Breast epithelium (tissue), 3 donors: Measurements from ENCODE around the gene CRAMP1.

Experiments
- POLR2A ChIP-seq: fragments of 450-650 bp; IDR thresholded peaks from one replicate; pipeline ENCODE4 v1.6.1; 2016; ENCODE audit warnings: antibody characterized with exemption, mild to moderate bottlenecking, moderate library complexity
- POLR2AphosphoS5 ChIP-seq, 3 donors: sonication (generic); formaldehyde crosslinking; IDR thresholded peaks; one replicate each; pipeline ENCODE4 v1.6.1; 2017; ENCODE audit warnings: antibody characterized with exemption in 3 of 3
- TF ChIP-seq, protein P1 (sequence below), 3 donors: fragments of 450-650 bp; IDR thresholded peaks; one replicate each; pipeline ENCODE4 v1.5.1; 2016 to 2017; ENCODE audit warnings: antibody characterized with exemption in 3 of 3, mild to moderate bottlenecking in 3 of 3, moderate library complexity in 3 of 3

DNA sequence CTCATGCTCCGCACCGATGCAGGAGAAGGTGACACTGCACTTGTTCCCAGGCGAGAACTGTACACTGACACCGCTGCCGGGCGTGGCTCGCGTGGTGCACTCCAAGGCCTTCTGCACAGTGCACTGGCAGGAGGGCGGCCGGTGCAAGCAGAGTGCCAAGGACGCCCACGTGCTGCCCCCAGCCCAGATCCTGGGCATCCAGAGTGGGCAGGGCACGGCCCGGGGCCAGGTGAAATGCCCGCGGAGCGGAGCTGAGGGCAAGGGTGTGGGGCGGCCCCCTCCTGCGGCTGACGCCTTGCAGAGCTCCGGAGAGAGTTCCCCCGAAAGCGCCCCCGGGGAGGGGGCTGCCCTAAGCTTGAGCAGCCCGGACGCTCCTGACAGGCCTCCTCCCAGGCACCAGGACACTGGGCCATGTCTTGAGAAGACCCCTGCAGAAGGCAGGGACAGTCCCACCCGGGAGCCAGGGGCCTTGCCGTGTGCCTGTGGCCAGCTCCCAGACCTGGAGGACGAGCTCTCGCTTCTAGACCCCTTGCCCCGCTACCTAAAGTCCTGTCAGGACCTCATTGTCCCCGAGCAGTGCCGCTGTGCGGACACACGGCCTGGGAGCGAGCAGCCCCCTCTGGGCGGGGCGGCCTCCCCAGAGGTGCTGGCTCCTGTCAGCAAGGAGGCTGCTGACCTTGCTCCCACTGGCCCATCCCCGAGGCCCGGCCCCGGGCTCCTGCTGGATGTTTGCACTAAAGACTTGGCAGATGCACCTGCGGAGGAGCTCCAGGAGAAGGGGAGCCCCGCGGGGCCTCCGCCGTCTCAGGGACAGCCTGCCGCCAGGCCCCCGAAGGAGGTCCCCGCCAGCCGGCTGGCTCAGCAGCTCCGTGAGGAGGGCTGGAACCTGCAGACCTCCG, 44.0 kb downstream of the CRAMP1 start:
- TF ChIP-seq, protein P1, sequence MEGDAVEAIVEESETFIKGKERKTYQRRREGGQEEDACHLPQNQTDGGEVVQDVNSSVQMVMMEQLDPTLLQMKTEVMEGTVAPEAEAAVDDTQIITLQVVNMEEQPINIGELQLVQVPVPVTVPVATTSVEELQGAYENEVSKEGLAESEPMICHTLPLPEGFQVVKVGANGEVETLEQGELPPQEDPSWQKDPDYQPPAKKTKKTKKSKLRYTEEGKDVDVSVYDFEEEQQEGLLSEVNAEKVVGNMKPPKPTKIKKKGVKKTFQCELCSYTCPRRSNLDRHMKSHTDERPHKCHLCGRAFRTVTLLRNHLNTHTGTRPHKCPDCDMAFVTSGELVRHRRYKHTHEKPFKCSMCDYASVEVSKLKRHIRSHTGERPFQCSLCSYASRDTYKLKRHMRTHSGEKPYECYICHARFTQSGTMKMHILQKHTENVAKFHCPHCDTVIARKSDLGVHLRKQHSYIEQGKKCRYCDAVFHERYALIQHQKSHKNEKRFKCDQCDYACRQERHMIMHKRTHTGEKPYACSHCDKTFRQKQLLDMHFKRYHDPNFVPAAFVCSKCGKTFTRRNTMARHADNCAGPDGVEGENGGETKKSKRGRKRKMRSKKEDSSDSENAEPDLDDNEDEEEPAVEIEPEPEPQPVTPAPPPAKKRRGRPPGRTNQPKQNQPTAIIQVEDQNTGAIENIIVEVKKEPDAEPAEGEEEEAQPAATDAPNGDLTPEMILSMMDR (IDR thresholded peaks at IDR 0.05): no peak
- TF ChIP-seq POLR2AphosphoS5 (IDR thresholded peaks at IDR 0.05) (no peak), POLR2A (no peak)
